ENCODE results near the gene DAPK2.

DAPK2 gene

DNA sequence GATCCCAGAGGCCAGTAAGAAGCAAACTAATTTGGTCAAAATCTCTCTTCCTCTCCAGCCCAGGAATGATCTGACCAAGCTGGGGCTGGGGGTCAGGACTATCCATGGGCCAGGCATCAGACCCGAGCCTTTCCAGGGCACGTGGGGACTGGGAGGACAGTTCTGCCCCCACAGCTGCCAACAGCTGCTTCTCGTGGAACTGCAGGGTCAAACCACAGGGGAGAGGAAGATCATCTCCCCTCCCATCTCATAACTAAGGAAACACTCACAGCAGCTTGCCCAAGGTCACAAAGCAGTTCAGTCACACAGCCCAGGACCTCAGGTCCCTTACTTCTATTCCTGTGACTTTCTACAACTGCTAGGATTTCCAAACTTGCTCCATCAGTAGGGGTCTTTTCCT is 47.1 kb downstream of the DAPK2 start:
- no peak for ATAC-seq

GRCh38 chr15:63998489-63998888 is 47.8 kb downstream of the DAPK2 start:
- TF ChIP-seq TOX (CRISPR knock-in tag; IDR thresholded peaks at IDR 0.05; ENCODE audit: borderline replicate concordance) (no peak), BACH2 (CRISPR knock-in tag; IDR thresholded peaks at IDR 0.05; ENCODE audit: borderline replicate concordance) (no peak), POU6F1 (CRISPR knock-in tag; IDR thresholded peaks at IDR 0.05; ENCODE audit: borderline replicate concordance, low read depth) (no peak), TCF4 (CRISPR knock-in tag; IDR thresholded peaks at IDR 0.05; ENCODE audit: borderline replicate concordance) (no peak), ZFP30 (CRISPR knock-in tag; IDR thresholded peaks at IDR 0.05) (no peak), RARB (CRISPR knock-in tag; IDR thresholded peaks at IDR 0.05) (no peak), OSR1 (CRISPR knock-in tag; IDR thresholded peaks at IDR 0.05) (no peak), GLIS3 (CRISPR knock-in tag; IDR thresholded peaks at IDR 0.05) (no peak), CSRNP3 (CRISPR knock-in tag; IDR thresholded peaks at IDR 0.05) (no peak), SNAI2 (CRISPR knock-in tag; IDR thresholded peaks at IDR 0.05) (no peak), ARNTL (CRISPR knock-in tag; IDR thresholded peaks at IDR 0.05; ENCODE audit: borderline replicate concordance, low read depth) (no peak), PPARA (CRISPR knock-in tag; IDR thresholded peaks at IDR 0.05; ENCODE audit: borderline replicate concordance) (no peak), ZNF70 (CRISPR knock-in tag; IDR thresholded peaks at IDR 0.05) (no peak)
- TF ChIP-seq, protein P1, sequence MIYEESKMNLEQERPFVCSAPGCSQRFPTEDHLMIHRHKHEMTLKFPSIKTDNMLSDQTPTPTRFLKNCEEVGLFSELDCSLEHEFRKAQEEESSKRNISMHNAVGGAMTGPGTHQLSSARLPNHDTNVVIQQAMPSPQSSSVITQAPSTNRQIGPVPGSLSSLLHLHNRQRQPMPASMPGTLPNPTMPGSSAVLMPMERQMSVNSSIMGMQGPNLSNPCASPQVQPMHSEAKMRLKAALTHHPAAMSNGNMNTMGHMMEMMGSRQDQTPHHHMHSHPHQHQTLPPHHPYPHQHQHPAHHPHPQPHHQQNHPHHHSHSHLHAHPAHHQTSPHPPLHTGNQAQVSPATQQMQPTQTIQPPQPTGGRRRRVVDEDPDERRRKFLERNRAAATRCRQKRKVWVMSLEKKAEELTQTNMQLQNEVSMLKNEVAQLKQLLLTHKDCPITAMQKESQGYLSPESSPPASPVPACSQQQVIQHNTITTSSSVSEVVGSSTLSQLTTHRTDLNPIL (CRISPR knock-in tag; IDR thresholded peaks at IDR 0.05; ENCODE audit: low read depth), result no peak
- TF ChIP-seq, protein P2, sequence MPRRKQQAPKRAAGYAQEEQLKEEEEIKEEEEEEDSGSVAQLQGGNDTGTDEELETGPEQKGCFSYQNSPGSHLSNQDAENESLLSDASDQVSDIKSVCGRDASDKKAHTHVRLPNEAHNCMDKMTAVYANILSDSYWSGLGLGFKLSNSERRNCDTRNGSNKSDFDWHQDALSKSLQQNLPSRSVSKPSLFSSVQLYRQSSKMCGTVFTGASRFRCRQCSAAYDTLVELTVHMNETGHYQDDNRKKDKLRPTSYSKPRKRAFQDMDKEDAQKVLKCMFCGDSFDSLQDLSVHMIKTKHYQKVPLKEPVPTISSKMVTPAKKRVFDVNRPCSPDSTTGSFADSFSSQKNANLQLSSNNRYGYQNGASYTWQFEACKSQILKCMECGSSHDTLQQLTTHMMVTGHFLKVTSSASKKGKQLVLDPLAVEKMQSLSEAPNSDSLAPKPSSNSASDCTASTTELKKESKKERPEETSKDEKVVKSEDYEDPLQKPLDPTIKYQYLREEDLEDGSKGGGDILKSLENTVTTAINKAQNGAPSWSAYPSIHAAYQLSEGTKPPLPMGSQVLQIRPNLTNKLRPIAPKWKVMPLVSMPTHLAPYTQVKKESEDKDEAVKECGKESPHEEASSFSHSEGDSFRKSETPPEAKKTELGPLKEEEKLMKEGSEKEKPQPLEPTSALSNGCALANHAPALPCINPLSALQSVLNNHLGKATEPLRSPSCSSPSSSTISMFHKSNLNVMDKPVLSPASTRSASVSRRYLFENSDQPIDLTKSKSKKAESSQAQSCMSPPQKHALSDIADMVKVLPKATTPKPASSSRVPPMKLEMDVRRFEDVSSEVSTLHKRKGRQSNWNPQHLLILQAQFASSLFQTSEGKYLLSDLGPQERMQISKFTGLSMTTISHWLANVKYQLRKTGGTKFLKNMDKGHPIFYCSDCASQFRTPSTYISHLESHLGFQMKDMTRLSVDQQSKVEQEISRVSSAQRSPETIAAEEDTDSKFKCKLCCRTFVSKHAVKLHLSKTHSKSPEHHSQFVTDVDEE (CRISPR knock-in tag; IDR thresholded peaks at IDR 0.05), result no peak
- peak; percentile 37 for ATAC-seq

More for the DNA sequence above, 47.1 kb downstream of the DAPK2 start:
- no peak for TF ChIP-seq ZFP3 (CRISPR knock-in tag; IDR thresholded peaks at IDR 0.05)
- no peak for TF ChIP-seq BACH2 (CRISPR knock-in tag; IDR thresholded peaks at IDR 0.05; ENCODE audit: borderline replicate concordance)
- TF ChIP-seq ZNF565 (CRISPR knock-in tag; conservative IDR thresholded peaks at IDR 0.05; ENCODE audit: low read depth), result no peak
- TF ChIP-seq POU6F1 (CRISPR knock-in tag; IDR thresholded peaks at IDR 0.05; ENCODE audit: borderline replicate concordance, low read depth), result no peak
- no peak for TF ChIP-seq TCF4 (CRISPR knock-in tag; IDR thresholded peaks at IDR 0.05; ENCODE audit: borderline replicate concordance)
- TF ChIP-seq GLIS3 (CRISPR knock-in tag; IDR thresholded peaks at IDR 0.05), result no peak
- TF ChIP-seq ZNF70 (CRISPR knock-in tag; IDR thresholded peaks at IDR 0.05), result no peak
- TF ChIP-seq, protein P2 (CRISPR knock-in tag; IDR thresholded peaks at IDR 0.05), result no peak
- TF ChIP-seq CSRNP3 (CRISPR knock-in tag; IDR thresholded peaks at IDR 0.05), result no peak
- TF ChIP-seq ZC3H10 (CRISPR knock-in tag; IDR thresholded peaks at IDR 0.05), result no peak
- no peak for TF ChIP-seq CSDC2 (CRISPR knock-in tag; IDR thresholded peaks at IDR 0.05)
- TF ChIP-seq RARB (CRISPR knock-in tag; IDR thresholded peaks at IDR 0.05), result no peak
- no peak for TF ChIP-seq OSR1 (CRISPR knock-in tag; IDR thresholded peaks at IDR 0.05)
- TF ChIP-seq ISL1 (CRISPR knock-in tag; IDR thresholded peaks at IDR 0.05), result no peak
